Ovary (tissue), 9 donors: ENCODE data around the gene PGAM1. TPM values are rescaled to one million over a fixed set of nuclear protein-coding genes. Genes with fewer than 3 reads are reported as not detected.
A peak's percentile ranks its signal among the peaks of the same experiment; 100 is the strongest.
"Not testable (repeated sequence)": the region's sequence is repeated elsewhere in the genome, so short reads cannot be mapped to it uniquely, and the experiment has no call there.

Source experiments
- DNase-seq, 5 donors: peaks; one replicate each; pipeline ENCODE4 v3.0.0-alpha.2; 2019 to 2020
- H3K27ac ChIP-seq, 2 donors: fragments of 200-600 bp; one replicate each; pipeline versions ENCODE4 v1.5.1 to v1.8.0; 2019 to 2022
- H3K27me3 ChIP-seq: fragments of 200-600 bp; one replicate; pipeline ENCODE4 v1.8.0; 2022
- H3K36me3 ChIP-seq: fragments of 200-600 bp; sonication (generic); one replicate; pipeline ENCODE4 v1.5.1; 2019
- H3K4me1 ChIP-seq: one replicate; pipeline ENCODE4 v1.8.1; 2013; ENCODE audit warnings: mild to moderate bottlenecking, moderate library complexity; ENCODE audit not compliant: insufficient read depth
- H3K4me3 ChIP-seq: fragments of 200-600 bp; sonication (generic); one replicate; pipeline ENCODE4 v1.5.1; 2017
- H3K9me3 ChIP-seq, 2 donors: fragments of 200-600 bp in 1 of 2; sonication (generic) in 1 of 2; one replicate each; pipeline versions ENCODE4 v1.5.1 to v1.8.1; 2013 to 2019; ENCODE audit warnings: mild to moderate bottlenecking in 1 of 2, moderate library complexity in 1 of 2
- CTCF ChIP-seq, 3 donors: fragments of 450-650 bp in 2 of 3; fragments of 200-600 bp in 1 of 3; IDR thresholded peaks; one replicate each; pipeline versions ENCODE4 v1.5.1 to v1.8.0; 2016 to 2022; ENCODE audit warnings: antibody characterized with exemption in 3 of 3, mild to moderate bottlenecking in 1 of 3
- EP300 ChIP-seq: sonication (generic); formaldehyde crosslinking; IDR thresholded peaks from one replicate; pipeline ENCODE4 v1.6.1; 2017; ENCODE audit warnings: antibody characterized with exemption
- POLR2A ChIP-seq: fragments of 450-650 bp; IDR thresholded peaks from one replicate; pipeline ENCODE4 v1.6.1; 2017; ENCODE audit warnings: antibody characterized with exemption, mild to moderate bottlenecking, moderate library complexity
- WGBS, 3 donors: extraction: QIAGEN DNeasy Blood & Tissue Kit in 1 of 3; methylation state at CpG; one replicate each; pipeline versions ENCODE4 v1.1.5 to v1.1.7; 2013 to 2017; 5-methylcytosine and 5-hydroxymethylcytosine counted together
- intact Hi-C, 4 donors: fragments of 100-400 bp; cut with DNase I; formaldehyde crosslinking; loops; one replicate each; pipeline versions ENCODE4 v1.11.0 to v1.15.1; 2022 to 2023
- polyA plus RNA-seq, 2 donors: library from polyadenylated mRNA; stranded (reverse); fragments of 200-250 nt in 1 of 2; fragments of 350-450 nt in 1 of 2; fragmentation: Illumina TruSeq in 1 of 2; extraction: RNeasy Lipid Tissue Mini Kit (QIAGEN cat#74804) in 1 of 2; gene quantifications; one replicate each; pipeline ENCODE4 v1.2.3, GENCODE V29; 2013 to 2014
- total RNA-seq, 7 donors: library from RNA; depleted of rRNA in 2 of 7; stranded (reverse); fragments of >200 nt in 2 of 7; fragmentation: NEBNext Ultra II Directional in 3 of 7; extraction: Animal tissue kit (Norgen Biotek cat#: 25700) in 3 of 7; gene quantifications; one replicate each; pipeline versions ENCODE4 v1.1.0 to v1.2.4, GENCODE V29; 2016 to 2023
- donor health status: DM: no; HTN: no; CAD: no; lungs with moderate emphysema.
- donor health status: DM: no; HTN: no; CAD: no.
- donor health status: Bipolar disorder and iron deficiency.
- donor health status: DM: yes; HTN: yes; CAD: no.
- donor health status: DM: no; HTN: no; CAD: no.
- donor health status: DM: yes; HTN: yes; CAD: no.

Gene PGAM1
- total and polyA plus RNA-seq, 9 donors = 98.7 to 255 (median 163) TPM

DNA sequence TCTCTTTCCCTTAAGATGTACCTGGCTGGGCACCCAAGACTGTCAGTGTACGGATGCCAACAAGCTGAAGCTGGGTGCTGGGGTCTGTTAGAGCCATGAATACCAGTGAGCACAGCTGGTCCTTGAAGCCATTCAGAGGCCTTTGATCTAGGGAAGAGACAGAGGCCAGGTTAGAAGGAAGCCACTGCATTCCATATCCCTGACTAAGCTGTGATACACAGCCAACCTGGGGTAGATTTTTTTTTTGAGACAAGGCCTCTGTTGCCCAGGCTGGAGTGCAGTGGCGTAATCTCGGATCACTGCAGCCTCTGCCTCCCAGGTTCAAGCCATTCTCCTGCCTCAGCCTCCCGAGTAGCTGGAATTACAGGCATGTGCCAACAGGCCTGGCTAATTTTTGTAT, 40.8 kb downstream of the PGAM1 start:
- Histone ChIP-seq H3K4me3 (no peak overlapping the region), H3K27me3 (no peaks in the 10 kb centered on the region), H3K9me3 (no peaks in the 10 kb centered on the region), H3K36me3 (no peaks in the 10 kb centered on the region), H3K4me1 (no peaks in the 10 kb centered on the region), H3K27ac (no peak overlapping the region)
- intact Hi-C loops = no loop called here
- no peak for DNase-seq
- WGBS, 3 donors = 78 to 85% (median 85%) methylated on average over 4 of the region's 4 CpGs
- no peak for TF ChIP-seq EP300
- no peak for TF ChIP-seq POLR2A
- TF ChIP-seq CTCF (IDR thresholded peaks at IDR 0.05) = no peak

- Histone ChIP-seq H3K27ac (no peak overlapping the region), H3K9me3 (no peaks in the 10 kb centered on the region), H3K27me3 (no peaks in the 10 kb centered on the region), H3K36me3 (no peaks in the 10 kb centered on the region), H3K4me1 (no peaks in the 10 kb centered on the region), H3K4me3 (no peak overlapping the region)
- intact Hi-C loops = no loop called here
- TF ChIP-seq EP300 (no peak), POLR2A (no peak), CTCF (IDR thresholded peaks at IDR 0.05) (no peak)
- DNase-seq = peak in 1 of 5 donors; percentile 8
- 62 to 69% (median 66%) methylated on average over 3 of the region's 3 CpGs for WGBS, 3 donors
Measured at GRCh38 chr10:97468162-97468561, 42.2 kb downstream of the PGAM1 start.

DNA sequence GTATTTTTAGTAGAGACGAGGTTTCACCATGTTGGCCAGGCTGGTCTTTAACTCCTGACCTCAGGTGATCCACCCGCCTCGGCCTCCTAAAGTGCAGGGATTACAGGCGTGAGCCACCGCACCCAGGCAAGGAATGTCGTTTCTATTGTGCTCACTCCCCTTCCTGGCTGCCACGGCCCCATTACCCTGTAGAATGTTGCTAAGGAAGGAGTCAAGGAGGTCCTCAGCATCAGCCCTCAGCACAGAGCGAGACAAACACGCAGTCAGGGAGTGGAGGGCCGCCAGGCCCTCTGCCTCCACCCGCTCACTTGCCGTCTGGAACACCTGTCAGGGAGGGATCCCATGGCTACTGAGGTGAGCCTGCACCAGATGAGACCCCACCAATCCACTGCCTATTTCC, 42.8 kb downstream of the PGAM1 start:
- intact Hi-C loops, H3K4me3 ChIP-seq, H3K27ac ChIP-seq, H3K27me3 ChIP-seq, H3K36me3 ChIP-seq, H3K9me3 ChIP-seq, H3K4me1 ChIP-seq: not testable (repeated sequence)
- DNase-seq = peak in 1 of 5 donors; percentile 8
- WGBS, 3 donors = 87 to 97% (median 91%) methylated on average over 12 of the region's 12 CpGs

DNA sequence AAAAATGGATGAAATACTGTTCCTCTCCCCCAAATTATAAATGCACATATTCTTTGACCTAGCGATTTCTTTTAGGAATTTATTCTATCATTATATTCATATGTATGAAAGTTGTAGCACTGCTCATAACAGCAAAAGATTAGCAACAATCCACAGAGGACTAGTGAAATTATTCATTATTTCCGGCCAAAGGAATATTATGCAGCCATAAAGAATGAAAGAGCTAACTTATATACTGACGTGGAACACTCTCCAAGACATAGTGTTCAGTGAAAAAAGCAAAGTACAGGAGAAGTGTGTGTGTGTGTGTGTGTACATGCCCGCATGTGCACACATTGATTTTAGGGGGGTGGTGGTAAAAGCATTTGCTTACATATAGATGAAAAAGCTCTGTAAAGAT, 48.9 kb downstream of the PGAM1 start:
- Histone ChIP-seq H3K4me3 (no peak overlapping the region), H3K27me3 (no peaks in the 10 kb centered on the region), H3K27ac (no peak overlapping the region), H3K36me3 (no peaks in the 10 kb centered on the region), H3K4me1 (peaks cover 2% of the 10 kb centered on the region), H3K9me3 (no peaks in the 10 kb centered on the region)
- intact Hi-C loops = no loop called here
- 93 to 96% (median 96%) methylated on average over 4 of the region's 4 CpGs for WGBS, 3 donors
- DNase-seq = no peak
- TF ChIP-seq POLR2A (no peak), EP300 (no peak), CTCF (IDR thresholded peaks at IDR 0.05) (no peak)

GRCh38 chr10:97475936-97476594, 50.1 kb downstream of the PGAM1 start:
- intact Hi-C loops = no loop called here

GRCh38 chr10:97479410-97479809, 53.4 kb downstream of the PGAM1 start:
- H3K27ac ChIP-seq, H3K9me3 ChIP-seq, H3K36me3 ChIP-seq, H3K4me3 ChIP-seq, H3K27me3 ChIP-seq, intact Hi-C loops, DNase-seq, H3K4me1 ChIP-seq: not testable (repeated sequence)
- WGBS, 3 donors = 86 to 91% (median 90%) methylated on average over 4 of the region's 4 CpGs

More at GRCh38 chr10:97475936-97476594, 50.1 kb downstream of the PGAM1 start:
- H3K4me3 ChIP-seq = no peak overlapping the region
- H3K9me3 ChIP-seq = no peaks in the 10 kb centered on the region
- no peaks in the 10 kb centered on the region for H3K36me3 ChIP-seq
- H3K4me1 ChIP-seq = peaks cover 2% of the 10 kb centered on the region
- 51 to 65% (median 62%) methylated on average over 2 of the region's 2 CpGs for WGBS, 3 donors
- H3K27me3 ChIP-seq = no peaks in the 10 kb centered on the region
- H3K27ac ChIP-seq = no peak overlapping the region
- DNase-seq = no peak
- no peak for TF ChIP-seq EP300
- no peak for TF ChIP-seq POLR2A
- TF ChIP-seq CTCF (IDR thresholded peaks at IDR 0.05) = no peak
